DND-41 (cell line): ENCODE results near the gene HIBADH.

Experiments used
- CTCF ChIP-seq: IDR thresholded peaks from 2 replicates; pipeline ENCODE4 v1.5.1; 2012; ENCODE audit warnings: borderline replicate concordance, low read length, moderate library complexity, mild to moderate bottlenecking; ENCODE audit not compliant: poor library complexity, severe bottlenecking; ENCODE audit errors: extremely low read depth
- EZH2 ChIP-seq: IDR thresholded peaks from 3 replicates; pipeline ENCODE4 v1.6.1; 2012; ENCODE audit warnings: borderline replicate concordance, low read depth, mild to moderate bottlenecking, moderate library complexity, low read length, inconsistent platforms; ENCODE audit not compliant: severe bottlenecking

DNA sequence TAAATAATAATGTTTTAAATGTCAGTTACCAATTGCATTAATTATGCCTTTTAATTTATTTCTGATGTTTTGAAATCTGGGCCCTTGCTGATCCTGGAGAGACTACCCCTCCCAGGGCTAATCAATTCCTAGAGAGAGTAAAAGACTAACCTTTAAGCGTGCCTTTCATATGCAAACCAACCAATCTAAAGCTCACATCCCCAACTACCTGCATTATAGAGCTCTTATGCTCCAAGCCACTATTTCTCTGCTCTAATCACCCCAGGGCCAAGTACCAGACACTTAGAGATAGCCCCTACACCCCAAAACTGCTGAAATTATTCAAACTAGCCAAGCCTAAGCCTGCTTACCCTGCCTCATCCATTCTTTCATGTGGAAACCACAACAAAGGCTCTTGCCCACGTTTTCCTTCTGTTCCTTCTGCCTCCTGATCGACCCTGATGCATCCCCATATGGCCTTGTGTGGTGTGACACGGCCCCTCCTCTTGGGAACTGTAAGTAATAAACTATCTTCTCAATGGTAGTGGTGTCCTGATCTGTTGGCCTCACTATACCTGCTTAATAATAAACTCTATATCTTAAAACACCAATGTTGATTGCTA lies 97.7 kb downstream of the HIBADH start:
- TF ChIP-seq CTCF (no peak), EZH2 (no peak)
